Superior temporal gyrus (tissue), 1 donor: ENCODE data around the gene EVL.

Experiments used
- DNase-seq: peaks from one replicate; pipeline ENCODE4 v3.0.0-alpha.2; 2016; ENCODE audit errors: extremely low spot score

EVL gene

DNA sequence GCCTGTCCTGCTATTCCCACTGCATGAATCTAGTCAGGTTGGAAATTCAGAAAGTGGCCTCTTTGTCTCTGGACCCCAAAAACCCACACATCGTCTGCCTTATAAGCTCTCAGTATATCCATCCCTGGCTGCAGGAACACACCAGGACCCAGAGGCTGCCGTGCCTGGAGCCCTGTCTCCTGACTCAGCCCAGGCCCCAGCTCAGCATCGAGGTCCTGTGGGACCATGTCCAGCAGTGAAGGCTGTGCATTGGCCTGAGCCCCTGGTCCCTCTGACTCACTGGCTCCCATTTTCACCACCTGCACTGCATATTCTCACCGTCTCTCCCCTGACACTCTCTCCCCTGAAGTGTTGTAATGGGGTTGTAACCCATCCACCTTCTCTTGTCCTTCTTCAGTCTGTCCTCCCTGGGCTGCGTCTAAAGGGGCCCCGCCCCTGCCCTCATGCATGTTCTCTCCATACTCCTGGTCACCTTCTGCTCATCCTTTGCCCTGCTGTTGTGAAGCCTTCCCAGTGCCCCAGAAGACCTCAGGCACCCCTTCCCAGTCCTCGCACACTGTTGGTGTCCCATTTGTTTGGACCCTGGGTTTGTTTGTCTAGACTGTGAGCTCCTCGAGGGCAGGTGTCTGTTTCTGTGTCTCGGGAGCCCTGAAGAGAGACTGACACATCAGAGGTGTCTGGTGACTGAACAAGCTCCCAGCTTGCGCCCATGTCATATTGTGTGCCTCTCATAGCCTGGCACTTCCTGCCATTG lies 43.8 kb downstream of the EVL start:
- no peak for DNase-seq

DNA sequence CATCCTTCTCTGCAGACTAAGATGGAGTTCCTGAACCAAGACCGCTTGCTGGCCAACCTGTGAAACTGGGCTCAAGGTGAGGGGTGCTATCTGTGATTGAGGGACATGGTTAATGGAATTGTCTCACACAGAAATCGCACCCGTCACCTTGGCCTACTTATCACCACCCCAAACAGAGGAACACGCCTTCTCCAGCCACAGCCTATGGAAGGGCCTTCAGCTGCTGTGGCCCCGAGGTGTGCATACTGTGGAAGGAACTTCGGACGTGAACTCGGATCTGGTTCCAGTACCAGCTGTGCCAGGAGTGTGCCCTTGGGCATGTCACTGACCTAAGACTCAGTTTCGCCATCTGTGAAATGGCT lies 44.4 kb downstream of the EVL start:
- no peak for DNase-seq

DNA sequence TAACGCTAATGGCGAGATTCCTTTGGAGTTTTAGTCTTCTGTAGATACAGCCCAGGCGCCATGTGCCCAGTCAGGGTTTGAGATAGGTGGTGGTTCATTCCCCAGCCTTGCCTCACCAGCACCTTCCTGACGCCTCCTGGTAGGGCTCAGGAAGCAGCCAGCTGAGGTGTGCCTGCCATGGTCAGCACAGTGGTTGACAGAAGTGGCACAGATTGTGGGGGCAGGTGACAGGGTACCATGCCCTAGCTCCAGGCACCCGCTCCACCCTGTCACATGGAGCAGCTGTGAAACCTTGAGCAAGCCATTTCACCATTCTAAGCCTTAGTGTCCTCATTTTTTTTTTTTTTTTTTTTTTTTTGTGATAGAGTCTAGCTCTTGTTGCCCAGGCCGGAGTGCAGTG lies 45.6 kb downstream of the EVL start:
- no peak for DNase-seq

DNA sequence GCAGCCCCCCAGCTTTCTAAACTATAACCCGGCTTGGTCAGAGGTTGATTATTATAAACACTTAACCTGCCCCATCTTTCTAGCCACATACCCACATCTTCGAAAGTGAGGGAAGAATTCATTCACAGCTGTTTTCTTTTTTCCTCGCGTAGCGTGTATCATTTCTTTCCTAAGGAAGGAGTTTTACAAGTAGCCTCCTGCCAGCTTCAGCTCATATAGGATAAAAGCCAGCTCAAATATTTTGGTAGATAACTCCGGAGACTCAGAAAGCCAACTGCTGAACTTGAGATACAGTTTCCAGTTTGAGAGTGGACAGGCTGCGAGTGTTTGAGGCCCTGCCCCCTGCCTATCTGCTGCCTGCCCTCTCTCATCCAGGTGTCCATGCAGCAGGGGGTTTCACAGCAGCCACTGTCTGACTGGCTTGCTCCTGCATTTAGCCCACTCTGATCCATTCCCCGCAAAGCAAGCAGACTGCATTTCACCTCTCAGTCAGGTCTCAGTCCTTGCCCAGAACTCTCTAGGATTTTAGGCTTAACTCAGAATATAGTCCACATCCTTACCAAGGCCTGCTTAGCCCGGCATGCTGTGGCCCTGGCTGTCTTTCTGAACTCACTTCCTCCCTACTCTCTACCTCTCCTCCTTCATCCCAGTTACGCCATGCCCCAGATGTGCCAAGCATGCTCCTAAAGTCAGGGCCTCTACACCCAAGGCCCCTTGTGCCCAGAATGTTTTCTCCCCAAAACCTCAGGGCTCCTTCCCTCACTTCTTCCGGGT lies 46.9 kb downstream of the EVL start:
- no peak for DNase-seq

DNA sequence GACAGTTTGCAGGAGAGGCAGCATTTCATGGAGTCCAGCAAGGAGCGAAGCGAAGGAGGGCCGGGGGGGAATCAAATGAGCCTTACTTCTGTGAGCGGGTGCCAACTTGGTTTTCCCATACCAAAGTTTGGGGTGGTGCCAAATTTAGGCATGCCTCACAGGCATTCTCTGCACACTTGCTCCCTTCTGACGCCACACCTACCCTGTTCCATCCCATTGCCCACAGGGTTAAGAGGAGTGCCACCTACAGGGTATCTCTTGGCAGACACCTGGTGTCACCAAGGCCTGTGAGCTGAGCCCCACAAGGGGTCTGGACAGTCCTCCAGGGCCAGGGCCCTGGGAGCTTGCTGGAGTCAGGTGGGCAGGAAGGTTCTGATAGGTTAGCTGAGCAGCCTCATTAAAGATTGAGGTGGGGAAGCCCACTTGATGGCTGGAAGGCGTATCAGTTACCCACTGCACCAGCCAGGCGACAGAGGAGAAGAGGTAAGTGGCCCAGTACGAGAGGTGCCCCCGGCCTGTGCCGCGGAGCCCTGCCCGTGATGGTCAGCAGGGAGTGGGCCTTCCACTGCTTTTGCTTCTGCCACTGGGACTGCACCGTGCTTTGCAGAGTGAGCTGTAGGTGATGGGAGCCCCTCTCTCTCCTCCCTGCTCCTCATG lies 49.0 kb downstream of the EVL start:
- DNase-seq: no peak

DNA sequence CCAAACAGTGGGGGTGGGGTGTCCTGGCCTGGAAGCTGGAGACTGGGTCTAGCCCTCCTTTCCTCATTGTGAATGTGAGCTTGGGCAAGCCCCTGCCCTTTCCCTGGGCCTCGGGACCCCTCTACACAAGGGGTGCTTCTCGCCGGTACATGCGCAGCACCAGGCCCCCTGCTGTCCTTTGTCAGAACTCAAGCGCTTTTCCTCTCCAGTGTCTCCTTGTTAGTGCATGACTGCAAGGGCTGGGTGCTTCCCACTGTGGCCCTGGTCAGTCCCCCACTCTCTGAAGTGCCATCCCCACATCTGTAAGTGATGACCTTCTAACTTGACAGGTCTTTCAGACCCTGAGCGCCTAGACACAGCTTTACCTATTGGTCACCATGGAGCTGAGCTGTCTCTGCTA lies 50.0 kb downstream of the EVL start:
- DNase-seq: no peak

DNA sequence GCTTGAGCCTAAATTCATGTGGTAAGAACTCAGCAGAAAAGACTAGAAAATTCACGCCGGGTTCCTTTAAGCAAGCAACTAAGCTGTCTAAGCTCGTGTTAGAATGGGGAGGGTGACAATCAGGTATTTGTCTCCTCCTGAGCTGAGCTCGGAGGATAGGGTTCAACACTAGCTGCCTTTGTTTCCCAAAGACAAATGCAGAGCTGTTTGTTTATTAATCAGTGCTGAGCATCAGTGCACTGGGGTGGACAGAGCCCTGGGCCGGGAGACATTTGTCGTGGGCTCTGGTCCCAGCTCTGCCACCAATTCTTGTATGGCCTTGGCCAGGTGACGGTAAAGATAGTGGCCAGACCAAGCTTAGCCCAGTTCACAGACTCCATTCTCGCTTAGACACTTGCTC lies 50.5 kb downstream of the EVL start:
- peak; percentile 91 for DNase-seq

DNA sequence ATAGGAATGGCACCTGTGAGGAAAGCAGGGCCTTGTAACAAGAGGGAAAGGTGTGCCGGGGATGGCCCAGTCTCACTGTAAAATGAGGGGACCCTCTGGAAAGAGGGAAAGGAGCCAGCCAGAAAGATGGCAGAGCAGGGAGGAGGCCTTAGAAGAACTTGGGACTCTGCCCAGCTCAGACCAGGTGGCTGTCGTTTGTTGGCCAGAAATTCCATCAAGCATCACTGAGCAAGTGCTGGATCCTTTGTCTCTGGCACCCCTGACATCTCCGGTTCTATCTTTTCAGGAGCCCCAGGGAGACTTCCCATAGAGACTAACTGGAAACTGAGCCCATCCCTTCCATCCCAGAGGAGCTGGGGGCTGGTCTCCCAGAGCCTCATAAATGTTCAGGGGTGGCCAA lies 50.9 kb downstream of the EVL start:
- DNase-seq: no peak

DNA sequence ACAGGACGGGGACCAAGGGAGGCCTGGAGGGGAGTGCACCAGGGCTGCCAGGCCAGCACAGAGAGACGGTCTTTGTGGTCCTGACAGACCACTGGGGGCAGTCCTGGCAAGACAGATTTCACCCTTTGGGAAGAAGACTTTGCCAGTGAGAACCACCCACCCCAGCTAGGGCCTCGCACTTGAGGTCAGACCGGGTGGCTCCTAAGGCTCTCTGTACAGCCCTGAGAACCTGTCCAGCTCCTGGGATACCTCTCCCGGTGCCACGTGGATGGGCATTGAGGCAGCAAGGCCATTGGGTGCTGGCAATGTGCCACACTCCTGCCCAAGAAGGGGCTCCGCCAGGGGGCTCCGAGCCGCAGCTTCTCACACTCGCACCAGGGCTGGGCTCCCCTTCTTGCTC lies 51.8 kb downstream of the EVL start:
- no peak for DNase-seq

DNA sequence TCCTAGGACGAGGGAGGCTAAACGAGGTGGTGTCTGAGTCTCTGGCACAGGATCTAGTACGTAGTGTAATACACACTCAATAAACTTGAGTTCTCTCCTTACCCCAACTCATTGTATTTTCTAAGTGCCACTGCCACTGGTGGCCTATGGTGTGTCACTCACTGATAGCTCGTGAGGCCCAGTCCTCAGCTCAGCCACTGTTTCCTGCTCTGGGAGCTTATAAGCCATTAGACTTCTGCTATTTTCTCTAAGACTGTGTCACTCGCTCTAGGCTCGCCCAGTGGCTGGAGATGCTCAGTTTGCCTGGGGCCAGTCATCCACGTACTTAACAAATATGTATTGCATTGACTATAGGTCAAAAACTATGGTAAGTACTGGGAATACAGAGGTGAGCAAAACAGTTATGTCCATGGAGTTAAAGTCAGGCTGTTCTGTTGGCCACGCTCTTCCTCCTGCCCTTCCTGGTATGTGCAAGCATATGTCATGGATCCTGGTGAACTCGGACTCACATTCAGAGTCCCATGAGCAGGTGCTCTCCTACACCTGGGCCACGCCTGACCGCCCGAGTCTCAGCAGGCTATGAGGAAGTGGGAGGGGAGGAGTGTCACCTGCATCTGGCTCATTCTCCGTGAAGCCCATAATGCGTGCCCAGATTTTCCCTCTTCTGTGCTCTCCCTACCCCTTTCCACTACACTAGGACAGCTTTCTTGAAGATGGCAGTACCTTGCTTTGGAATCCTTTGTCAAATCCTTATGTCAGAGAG lies 52.6 kb downstream of the EVL start:
- no peak for DNase-seq

DNA sequence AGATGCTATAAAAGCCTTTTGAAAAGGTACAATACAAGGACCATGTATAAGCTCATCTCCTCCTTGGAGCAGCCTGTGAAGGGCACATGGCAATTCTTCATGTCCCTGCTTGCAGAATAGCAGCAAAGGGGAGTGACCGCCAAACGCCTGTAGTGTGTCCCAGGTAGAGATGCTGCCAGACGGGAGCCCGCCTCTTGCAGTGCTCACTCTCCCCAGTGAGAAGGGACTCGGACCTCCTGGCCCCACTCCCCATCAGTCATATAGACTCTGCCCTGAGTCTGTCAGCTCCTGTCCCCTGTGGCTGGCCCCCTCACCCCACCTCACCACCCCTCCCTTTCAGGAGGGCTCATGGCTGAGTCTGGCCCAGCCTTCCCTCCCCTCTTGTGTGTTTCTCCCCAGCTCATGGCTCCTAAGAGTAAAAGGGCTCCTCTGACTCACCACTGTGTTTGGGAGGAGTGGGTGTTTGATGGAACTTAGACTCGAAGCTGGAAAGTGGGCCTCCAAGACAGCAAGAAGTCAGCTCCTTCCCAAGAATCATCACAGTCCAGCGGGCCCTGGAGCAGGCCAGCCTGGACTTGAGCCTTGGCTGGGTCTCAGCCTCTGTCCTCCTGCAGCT lies 53.3 kb downstream of the EVL start:
- no peak for DNase-seq

DNA sequence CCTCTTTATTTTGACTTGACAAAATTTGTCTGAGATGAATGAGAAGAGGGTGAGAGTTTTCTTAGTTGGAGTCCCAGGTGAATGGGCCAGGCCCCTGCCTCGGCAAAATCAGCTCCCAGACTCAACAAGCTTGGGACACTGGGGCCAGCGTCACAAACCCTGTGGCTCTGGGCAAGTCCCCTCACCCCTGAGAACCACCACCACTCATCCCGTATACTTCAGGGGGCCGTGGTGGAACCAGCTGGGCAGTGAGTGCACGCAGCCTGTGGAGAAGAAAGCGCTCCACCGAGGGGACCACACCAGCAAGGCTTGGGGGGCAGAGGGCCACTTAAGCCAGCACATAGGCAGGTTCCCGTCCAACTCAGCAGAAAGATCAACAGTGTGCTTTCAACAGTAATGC lies 54.0 kb downstream of the EVL start:
- DNase-seq: no peak

DNA sequence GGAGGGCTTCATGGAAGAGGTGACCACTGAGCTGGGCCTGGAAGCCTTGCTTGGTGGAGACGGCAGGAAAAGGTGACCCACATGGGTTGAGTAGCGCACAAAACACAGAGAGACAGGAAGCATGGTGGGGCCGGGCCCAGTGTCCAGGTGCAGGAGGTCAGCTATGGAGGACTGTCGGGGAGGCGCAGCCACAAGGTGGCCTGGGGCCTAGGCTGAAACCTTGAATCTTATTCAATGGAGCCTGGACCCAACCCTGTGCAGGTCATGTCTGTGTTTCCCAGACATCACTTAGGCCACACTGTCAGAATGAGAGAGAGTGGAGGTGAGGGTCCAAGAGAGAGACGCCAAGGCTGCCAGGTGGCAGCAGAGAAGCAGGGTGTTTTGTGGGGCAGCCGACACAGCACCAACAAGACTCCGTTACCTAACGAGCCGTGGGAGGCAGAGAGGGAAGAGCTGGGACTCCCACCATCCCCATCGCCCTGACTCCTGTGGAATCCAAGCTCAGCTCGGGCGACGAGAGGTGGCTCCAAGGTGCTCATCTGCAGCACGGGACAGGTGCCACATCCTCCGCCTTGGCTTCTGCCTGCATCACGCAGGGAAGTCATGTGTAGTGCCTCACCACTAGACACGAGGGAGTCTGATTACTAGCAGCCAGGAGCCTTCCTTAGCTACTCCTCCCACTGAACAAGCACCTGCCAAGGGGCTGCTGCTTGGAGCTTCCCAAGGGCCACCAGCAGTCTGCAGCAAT lies 55.5 kb downstream of the EVL start:
- no peak for DNase-seq

DNA sequence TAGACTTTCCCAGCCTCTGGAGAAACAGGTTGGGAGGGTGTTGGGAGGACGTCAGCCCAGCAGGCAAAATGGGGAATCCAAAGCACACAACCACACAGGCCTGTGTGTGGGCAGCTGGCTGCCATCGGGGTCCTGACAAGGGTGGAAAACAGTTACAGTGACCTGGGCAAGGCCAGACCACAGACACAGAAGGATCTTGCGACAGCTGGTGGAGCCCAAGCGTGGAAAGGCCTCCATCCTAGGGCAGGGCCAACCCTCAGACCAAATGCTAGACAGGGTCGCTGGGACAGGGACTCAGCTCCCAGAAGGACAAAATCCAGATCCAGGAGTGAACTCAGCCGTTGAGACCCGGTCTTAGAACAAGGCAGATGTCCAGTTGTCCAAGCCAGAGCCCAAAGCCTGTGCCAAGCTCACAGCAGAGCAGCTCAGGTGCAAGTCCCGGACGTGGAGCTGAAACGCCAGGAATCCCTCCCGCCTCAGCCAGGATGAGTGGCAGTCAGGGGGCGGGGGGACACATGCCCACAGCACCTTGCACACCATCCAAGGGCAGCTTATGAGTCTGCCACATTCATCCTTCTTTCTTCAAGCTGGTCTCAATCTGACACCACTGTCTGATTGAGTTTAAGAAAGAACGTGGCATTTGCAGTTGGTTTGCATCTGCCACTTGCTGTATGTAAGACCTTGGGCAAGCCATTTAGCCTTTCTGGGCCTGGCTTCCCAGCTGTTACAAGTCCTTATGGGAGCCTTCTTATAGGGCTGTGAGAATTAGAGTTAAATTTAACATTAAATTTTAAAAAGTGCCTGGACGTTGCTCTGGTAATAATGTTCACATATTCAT lies 56.6 kb downstream of the EVL start:
- DNase-seq: no peak

DNA sequence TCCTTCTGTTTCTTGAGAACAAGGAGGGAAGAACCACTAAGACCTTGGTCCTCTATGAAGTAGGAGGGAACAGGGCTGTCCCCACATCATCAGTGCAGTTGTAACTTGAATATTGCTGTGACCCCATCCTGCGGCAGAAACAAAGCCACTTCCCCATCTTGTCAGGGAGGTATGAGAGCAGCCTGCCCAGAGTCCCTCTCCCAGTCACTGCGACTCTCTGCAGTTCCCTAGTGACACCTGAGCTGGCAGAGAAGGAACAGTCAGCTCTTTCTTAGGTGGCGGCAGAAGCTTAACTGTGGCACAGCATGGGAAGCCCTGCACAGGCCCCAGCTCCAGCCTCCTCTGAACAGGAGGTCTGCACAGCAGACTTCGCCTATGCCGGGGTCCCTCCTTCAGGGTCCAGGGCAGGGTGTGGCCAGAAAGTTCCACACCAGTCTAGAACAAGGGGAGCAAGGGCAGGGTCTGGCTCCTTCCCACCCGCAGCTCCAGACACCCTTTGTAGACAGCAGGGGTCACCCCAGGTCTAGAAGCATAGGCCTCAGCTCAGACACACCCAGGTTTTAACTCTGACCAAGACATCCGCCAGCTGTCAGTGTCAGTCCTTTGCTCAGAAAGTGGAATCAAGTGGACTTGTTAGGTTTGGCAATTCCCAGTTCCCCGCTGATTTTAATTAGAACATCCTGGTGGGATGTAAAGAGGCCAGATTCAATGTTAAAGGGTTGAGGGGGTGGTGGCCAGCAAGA lies 57.4 kb downstream of the EVL start:
- no peak for DNase-seq

DNA sequence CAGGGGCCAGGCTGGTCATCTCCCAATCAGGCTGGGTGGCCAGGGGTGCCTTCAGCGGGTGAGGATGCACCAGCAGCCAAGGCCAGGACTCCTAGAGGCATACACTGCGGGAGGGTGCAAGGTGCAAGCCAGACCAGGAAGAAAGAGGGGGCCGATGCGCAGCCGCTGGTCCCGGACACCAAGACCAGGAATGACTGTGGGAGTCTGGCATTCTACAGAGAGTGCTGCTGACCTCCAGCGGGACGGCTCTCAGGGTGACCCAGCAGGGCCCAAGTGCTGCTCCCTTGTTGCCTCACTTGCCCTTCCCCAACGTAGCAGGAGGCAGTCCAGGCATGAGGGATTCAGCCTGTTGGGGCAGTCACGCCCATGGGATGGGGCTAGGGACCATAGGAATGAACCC lies 58.4 kb downstream of the EVL start:
- no peak for DNase-seq

DNA sequence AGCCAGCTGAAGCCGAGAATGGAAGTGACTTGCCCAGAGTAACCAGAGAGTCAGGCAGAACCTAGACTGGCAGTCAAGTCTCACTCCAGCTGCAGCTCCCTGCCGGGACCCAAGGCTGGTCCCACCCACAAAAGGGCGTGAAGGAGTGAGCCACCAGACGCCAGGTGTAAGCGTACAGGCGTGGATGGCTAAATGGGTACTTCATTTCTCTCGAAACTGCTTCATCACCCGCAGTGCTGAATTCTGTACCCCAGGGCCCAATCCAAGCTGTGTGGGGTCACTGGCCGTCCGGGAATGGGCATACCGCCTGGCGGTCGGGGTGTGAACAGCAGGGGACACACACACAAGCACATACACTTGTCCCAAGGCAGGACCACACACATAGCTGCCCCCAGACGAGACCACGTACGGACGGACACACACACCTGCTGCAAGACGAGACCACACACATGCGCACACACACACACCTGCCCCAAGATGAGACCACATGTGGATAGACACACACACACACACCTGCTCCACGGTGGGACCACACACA lies 59.4 kb downstream of the EVL start:
- no peak for DNase-seq

DNA sequence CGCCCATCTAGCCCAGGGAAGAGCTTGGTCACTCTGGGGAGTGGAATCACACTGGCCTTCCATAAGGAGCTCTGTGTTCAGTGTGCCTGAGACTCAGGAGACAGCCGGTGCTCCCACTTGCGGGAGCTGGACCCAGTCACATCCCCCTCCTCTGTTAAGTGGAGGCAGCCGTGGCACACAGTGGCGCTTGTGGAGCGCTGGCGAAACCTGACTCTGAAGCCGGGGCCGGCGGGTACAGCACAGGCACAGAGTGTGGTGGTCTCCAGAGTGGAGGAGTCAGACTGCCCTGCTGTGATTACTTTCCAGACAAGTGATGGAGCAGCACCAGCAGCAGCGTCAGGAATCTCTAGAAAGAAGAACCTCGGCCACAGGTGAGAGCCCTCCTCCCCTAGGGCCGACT lies 61.2 kb downstream of the EVL start:
- DNase-seq: no peak

DNA sequence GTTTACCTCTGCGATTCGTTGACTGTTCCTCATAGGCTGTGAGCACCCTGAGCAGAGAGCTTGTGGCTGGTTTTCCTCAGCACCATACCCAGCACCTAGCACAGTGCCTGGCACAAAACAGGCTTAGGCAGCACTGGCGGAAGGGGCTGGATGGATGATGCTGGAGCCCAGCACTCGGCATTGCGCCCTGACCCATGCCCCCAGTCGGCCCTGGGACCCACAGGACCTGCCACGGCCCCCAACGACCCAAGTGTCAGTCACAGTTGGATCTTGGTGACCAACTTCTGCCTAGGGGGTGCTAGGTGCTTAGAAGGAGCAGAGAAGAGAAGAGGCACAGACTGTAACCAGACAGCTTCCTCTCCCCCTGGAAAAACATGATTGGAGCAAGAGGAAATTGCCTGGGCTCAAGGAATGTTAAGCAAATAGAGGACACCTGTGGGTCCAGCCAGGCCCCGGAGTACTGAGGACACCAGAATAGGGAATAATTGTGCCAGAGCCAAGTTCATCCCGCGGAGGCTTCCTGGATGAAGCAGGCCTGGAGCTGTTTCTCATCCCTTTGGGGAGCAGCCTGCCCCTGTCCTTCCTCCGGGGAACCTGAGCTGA lies 62.7 kb downstream of the EVL start:
- DNase-seq: no peak
